A673 (cell line): ENCODE measurements around the gene ACCS. TPM values are rescaled to one million over a fixed set of nuclear protein-coding genes. Genes with fewer than 3 reads are reported as not detected.

ENCODE experiments used
- BruUV-seq: library from RNA; stranded (reverse); fragments of 400-500 nt; replicated peaks from 2 replicates; lab custom pipeline; 2021; lab: Mats Ljungman, UMichigan
- CTCF ChIA-PET: fragments of 300-600 bp; sonication (Branson Sonifier 250); formaldehyde crosslinking; loops from one replicate; lab custom pipeline; 2022; ENCODE audit warnings: antibody characterized with exemption; lab: Charles Lee
- POLR2A ChIA-PET: fragments of 300-600 bp; sonication (Branson Sonifier 250); formaldehyde crosslinking; loops from one replicate; lab custom pipeline; 2022; ENCODE audit warnings: antibody characterized with exemption; ENCODE audit not compliant: low non-redundant PET; lab: Charles Lee
- DNase-seq: peaks from one replicate; pipeline ENCODE4 v3.0.0-alpha.2; 2015; ENCODE audit warnings: low spot score
- H3K27ac ChIP-seq: fragments of 200-600 bp; sonication (generic); 2 replicates; pipeline ENCODE4 v1.5.1; 2016; ENCODE audit warnings: mixed run types, low read depth, mild to moderate bottlenecking, mixed read lengths, antibody characterized with exemption, low read length; ENCODE audit not compliant: poor library complexity, severe bottlenecking
- H3K27me3 ChIP-seq: fragments of 200-600 bp; sonication (generic); replicated peaks from 2 replicates; pipeline ENCODE4 v1.6.1; 2017; ENCODE audit warnings: mixed run types, low read depth, mild to moderate bottlenecking, mixed read lengths, antibody characterized with exemption, low read length; ENCODE audit not compliant: insufficient read depth, poor library complexity
- H3K36me3 ChIP-seq: fragments of 200-600 bp; sonication (generic); 2 replicates; pipeline ENCODE4 v1.6.1; 2016; ENCODE audit warnings: mixed run types, mild to moderate bottlenecking, mixed read lengths, antibody characterized with exemption, low read length; ENCODE audit not compliant: insufficient read depth, poor library complexity, severe bottlenecking
- H3K4me1 ChIP-seq: fragments of 200-600 bp; sonication (generic); 2 replicates; pipeline ENCODE4 v1.6.1; 2017; ENCODE audit warnings: mixed run types, mild to moderate bottlenecking, mixed read lengths, antibody characterized with exemption, low read length; ENCODE audit not compliant: insufficient read depth, poor library complexity, severe bottlenecking
- H3K4me3 ChIP-seq: fragments of 200-600 bp; sonication (generic); 2 replicates; pipeline ENCODE4 v1.5.1; 2016; ENCODE audit warnings: low read depth, mixed run types, mild to moderate bottlenecking, mixed read lengths, low read length; ENCODE audit not compliant: poor library complexity, severe bottlenecking
- H3K9me3 ChIP-seq: fragments of 200-600 bp; sonication (generic); 2 replicates; pipeline ENCODE4 v1.6.1; 2016; ENCODE audit warnings: mixed run types, low read depth, mild to moderate bottlenecking, mixed read lengths, antibody characterized with exemption, low read length; ENCODE audit not compliant: poor library complexity, severe bottlenecking
- EZH2 ChIP-seq: fragments of 200-600 bp; sonication (generic); IDR thresholded peaks from 2 replicates; pipeline ENCODE4 v1.6.1; 2017; ENCODE audit warnings: borderline replicate concordance, low read depth, mild to moderate bottlenecking, mixed read lengths, antibody characterized with exemption, low read length; ENCODE audit not compliant: poor library complexity, severe bottlenecking
- intact Hi-C: fragments of 100-400 bp; cut with micrococcal nuclease; formaldehyde crosslinking; loops from one replicate; pipeline ENCODE4 v1.10.0; 2022; ENCODE audit not compliant: unreplicated experiment
- total RNA-seq: library from RNA; stranded (reverse); gene quantifications from 2 replicates; pipeline ENCODE4 v1.2.3, GENCODE V29; 2021
- TF ChIP-seq, protein P1 (sequence below): fragments of 300-800, 200-600 bp; sonication (generic); conservative IDR thresholded peaks from 2 replicates; pipeline ENCODE4 v1.5.1; 2017; ENCODE audit warnings: low read depth, mild to moderate bottlenecking, antibody characterized with exemption, low read length, moderate library complexity, mixed read lengths

Gene ACCS
- total RNA-seq, 1 experiment from 2014 or later, result 28.4 TPM

GRCh38 chr11:44024977-44025376 is 41.1 kb upstream of the ACCS start:
- ChIA-PET CTCF (no interaction called here), POLR2A (no interaction called here)
- no peak for TF ChIP-seq EZH2
- TF ChIP-seq, protein P1, sequence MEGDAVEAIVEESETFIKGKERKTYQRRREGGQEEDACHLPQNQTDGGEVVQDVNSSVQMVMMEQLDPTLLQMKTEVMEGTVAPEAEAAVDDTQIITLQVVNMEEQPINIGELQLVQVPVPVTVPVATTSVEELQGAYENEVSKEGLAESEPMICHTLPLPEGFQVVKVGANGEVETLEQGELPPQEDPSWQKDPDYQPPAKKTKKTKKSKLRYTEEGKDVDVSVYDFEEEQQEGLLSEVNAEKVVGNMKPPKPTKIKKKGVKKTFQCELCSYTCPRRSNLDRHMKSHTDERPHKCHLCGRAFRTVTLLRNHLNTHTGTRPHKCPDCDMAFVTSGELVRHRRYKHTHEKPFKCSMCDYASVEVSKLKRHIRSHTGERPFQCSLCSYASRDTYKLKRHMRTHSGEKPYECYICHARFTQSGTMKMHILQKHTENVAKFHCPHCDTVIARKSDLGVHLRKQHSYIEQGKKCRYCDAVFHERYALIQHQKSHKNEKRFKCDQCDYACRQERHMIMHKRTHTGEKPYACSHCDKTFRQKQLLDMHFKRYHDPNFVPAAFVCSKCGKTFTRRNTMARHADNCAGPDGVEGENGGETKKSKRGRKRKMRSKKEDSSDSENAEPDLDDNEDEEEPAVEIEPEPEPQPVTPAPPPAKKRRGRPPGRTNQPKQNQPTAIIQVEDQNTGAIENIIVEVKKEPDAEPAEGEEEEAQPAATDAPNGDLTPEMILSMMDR, result no peak; the same call in 1 of the 2 replicates

DNA sequence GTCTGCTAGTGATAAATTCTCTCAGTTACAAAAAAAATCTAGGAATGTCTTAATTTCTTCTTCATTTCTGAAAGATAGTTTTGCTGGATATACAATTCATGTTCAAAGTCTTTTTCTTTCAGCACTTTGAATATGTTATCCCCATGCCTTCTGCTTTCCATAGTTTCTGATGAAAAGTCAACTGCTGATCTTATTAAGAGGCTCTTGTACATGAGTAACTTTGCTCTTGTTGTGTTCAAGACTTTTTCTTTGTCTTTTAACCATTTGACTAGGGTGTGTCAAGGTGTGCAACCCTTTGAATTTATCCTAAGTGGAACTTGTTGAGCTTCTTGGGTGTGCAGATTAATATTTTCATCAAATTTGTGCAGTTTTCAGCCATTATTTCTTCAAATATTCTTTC is 40.3 kb upstream of the ACCS start:
- H3K4me3 ChIP-seq, result no peak overlapping the region
- no TSS peak for BruUV-seq
- no peaks in the 10 kb centered on the region for H3K27me3 ChIP-seq
- intact Hi-C loops, result no loop called here
- H3K36me3 ChIP-seq, result no peaks in the 10 kb centered on the region
- no peak overlapping the region for H3K27ac ChIP-seq
- H3K9me3 ChIP-seq, result peaks cover 11% of the 10 kb centered on the region
- H3K4me1 ChIP-seq, result no peaks in the 10 kb centered on the region
- ChIA-PET POLR2A (interaction anchor here (0.7 kb wide), 1 partner anchor 20 kb away, joined by 3 read pairs; no protein-coding TSS in a partner anchor), CTCF (no interaction called here)
- DNase-seq, result no peak
- no peak for TF ChIP-seq EZH2
- TF ChIP-seq, protein P1, result no peak

More at GRCh38 chr11:44024977-44025376, 41.1 kb upstream of the ACCS start:
- H3K4me1 ChIP-seq, result no peaks in the 10 kb centered on the region
- H3K27ac ChIP-seq, result no peak overlapping the region
- no peak overlapping the region for H3K4me3 ChIP-seq
- peaks cover 5% of the 10 kb centered on the region for H3K27me3 ChIP-seq
- H3K36me3 ChIP-seq, result no peaks in the 10 kb centered on the region
- intact Hi-C loops, result no loop called here
- no peak for DNase-seq
- no TSS peak for BruUV-seq
- peaks cover 11% of the 10 kb centered on the region for H3K9me3 ChIP-seq

GRCh38 chr11:44028401-44028800 is 37.7 kb upstream of the ACCS start:
- no TSS peak for BruUV-seq
- ChIA-PET CTCF (no interaction called here), POLR2A (no interaction called here)
- intact Hi-C loops, result no loop called here
- Histone ChIP-seq H3K27ac (no peak overlapping the region), H3K4me3 (no peak overlapping the region), H3K9me3 (peaks cover 11% of the 10 kb centered on the region), H3K36me3 (no peaks in the 10 kb centered on the region), H3K27me3 (no peaks in the 10 kb centered on the region), H3K4me1 (no peaks in the 10 kb centered on the region)
- TF ChIP-seq, protein P1, result no peak
- TF ChIP-seq EZH2, result no peak
- no peak for DNase-seq
